GM03348 (cell line): ENCODE measurements around the gene THBS3.
"Not testable (repeated sequence)": the region's sequence is repeated elsewhere in the genome, so short reads cannot be mapped to it uniquely, and the experiment has no call there.

Experiments used
- DNase-seq: peaks from one replicate; pipeline ENCODE4 v3.0.0; 2012; ENCODE audit warnings: low spot score

THBS3 gene

GRCh38 chr1:155207806-155208540 is at the start of gene THBS3:
THBS3 (minus strand) TSS chr1:155207897; CDS start chr1:155207876, 21 bp downstream.
- DNase-seq, result peak; percentile 48

GRCh38 chr1:155256058-155256852 is 48.6 kb upstream of the THBS3 start:
- DNase-seq, result no peak

- DNase-seq, result peak; percentile 93
These were observed 47.7 kb upstream of the THBS3 start, which contains the start of gene ENTREP3 for GRCh38 chr1:155255243-155256007. ENTREP3 (minus strand) TSS chr1:155255483; CDS start chr1:155254877, 606 bp downstream.

- peak; percentile 53 for DNase-seq
These were observed 47.1 kb upstream of the THBS3 start for GRCh38 chr1:155254714-155255242.

- peak; percentile 33 for DNase-seq
These were observed 46.6 kb upstream of the THBS3 start for GRCh38 chr1:155254228-155254713.

- peak; percentile 11 for DNase-seq
These were observed 46.1 kb upstream of the THBS3 start for GRCh38 chr1:155253797-155254196.

GRCh38 chr1:155253208-155253607 is 45.5 kb upstream of the THBS3 start:
- no peak for DNase-seq

- no peak for DNase-seq
These were observed 43.9 kb upstream of the THBS3 start for GRCh38 chr1:155251566-155251965.

- DNase-seq, result peak; percentile 95
These were observed 43.1 kb upstream of the THBS3 start for GRCh38 chr1:155250633-155251449.

GRCh38 chr1:155250246-155250632 is 42.5 kb upstream of the THBS3 start:
- no peak for DNase-seq

GRCh38 chr1:155247667-155248553 is 40.2 kb upstream of the THBS3 start:
- no peak for DNase-seq

- DNase-seq, result not testable (repeated sequence)
These were observed 39.1 kb upstream of the THBS3 start for GRCh38 chr1:155246796-155247195.

- no peak for DNase-seq
These were observed 37.4 kb upstream of the THBS3 start for GRCh38 chr1:155245163-155245524.

- DNase-seq, result peak; percentile 94
These were observed 36.9 kb upstream of the THBS3 start for GRCh38 chr1:155244368-155245162.

- DNase-seq, result no peak
These were observed 35.2 kb upstream of the THBS3 start for GRCh38 chr1:155242805-155243358.

- DNase-seq, result no peak
These were observed 34.2 kb upstream of the THBS3 start for GRCh38 chr1:155241841-155242264.

GRCh38 chr1:155241069-155241679 is 33.5 kb upstream of the THBS3 start:
- peak; percentile 79 for DNase-seq

- no peak for DNase-seq
These were observed 28.8 kb upstream of the THBS3 start for GRCh38 chr1:155236451-155236850.
